K562 (cell line): ENCODE results near the gene UQCRC2. TPM values are rescaled to one million over a fixed set of nuclear protein-coding genes. Genes with fewer than 3 reads are reported as not detected.

Source experiments
- ATF3 ChIP-seq, 2 experiments: fragments of 450-650 bp in 1 of 2; sonication (generic) in 1 of 2; formaldehyde crosslinking in 1 of 2; IDR thresholded peaks in 1 of 2; conservative IDR thresholded peaks in 1 of 2; 2 replicates each; pipeline versions ENCODE4 v1.6.1 to v1.8.1; 2016 to 2023; ENCODE audit warnings: mild to moderate bottlenecking in 2 of 2, moderate library complexity in 2 of 2, inconsistent platforms in 1 of 2, missing genetic modification reagents in 1 of 2
- GMEB1 ChIP-seq: fragments of 250-450 bp; sonication (Bioruptor Pico); IDR thresholded peaks from 2 replicates; pipeline ENCODE4 v1.4.0; 2020; ENCODE audit warnings: mild to moderate bottlenecking
- HSF4 ChIP-seq: fragments of 250-450 bp; sonication (Bioruptor Pico); IDR thresholded peaks from 2 replicates; pipeline ENCODE4 v2.1.2; 2022; ENCODE audit warnings: mild to moderate bottlenecking, moderate library complexity, borderline replicate concordance
- MAFF ChIP-seq: IDR thresholded peaks from 2 replicates; pipeline ENCODE4 v1.6.1; 2012; ENCODE audit warnings: low read length, improper control_type of control experiment
- MEIS2 ChIP-seq: fragments of 450-650 bp; IDR thresholded peaks from 2 replicates; pipeline ENCODE4 v1.6.1; 2014; ENCODE audit warnings: mild to moderate bottlenecking; ENCODE audit not compliant: partially characterized antibody
- NFYB ChIP-seq: IDR thresholded peaks from 2 replicates; pipeline ENCODE4 v1.6.1; 2011; ENCODE audit warnings: mild to moderate bottlenecking, moderate library complexity; ENCODE audit not compliant: insufficient read length; ENCODE audit errors: extremely low read depth
- POLR2AphosphoS5 ChIP-seq: IDR thresholded peaks from 2 replicates; pipeline ENCODE4 v1.6.1; 2011; ENCODE audit warnings: mild to moderate bottlenecking, low read depth, low read length, moderate library complexity; ENCODE audit not compliant: control insufficient read depth, insufficient read depth
- RBM15 ChIP-seq: fragments of 200-400 bp; formaldehyde crosslinking; IDR thresholded peaks from 2 replicates; pipeline ENCODE4 v1.6.1; 2018; ENCODE audit warnings: mild to moderate bottlenecking, low read length, moderate library complexity; ENCODE audit not compliant: insufficient read depth
- RBM39 ChIP-seq: fragments of 200-400 bp; formaldehyde crosslinking; optimal IDR thresholded peaks from 2 replicates; pipeline ENCODE3; 2018; ENCODE audit warnings: low read depth, low read length
- RFX1 ChIP-seq: fragments of 450-650 bp; IDR thresholded peaks from 2 replicates; pipeline ENCODE4 v1.6.1; 2016; ENCODE audit warnings: mild to moderate bottlenecking, moderate library complexity
- TCF7 ChIP-seq: sonication (generic); IDR thresholded peaks from 2 replicates; pipeline ENCODE4 v1.6.1; 2016; ENCODE audit warnings: antibody characterized with exemption, borderline replicate concordance
- TOE1 ChIP-seq, 2 experiments: fragments of 450-650 bp in 1 of 2; sonication (generic) in 1 of 2; formaldehyde crosslinking in 1 of 2; IDR thresholded peaks; 2 replicates each; pipeline versions ENCODE4 v1.7.1 to v1.8.0; 2016 to 2022; ENCODE audit warnings: borderline replicate concordance in 2 of 2, mild to moderate bottlenecking in 2 of 2, antibody characterized with exemption in 1 of 2, inconsistent platforms in 1 of 2, low read depth in 1 of 2, missing genetic modification reagents in 1 of 2, moderate library complexity in 1 of 2
- ZBTB5 ChIP-seq: fragments of 450-650 bp; IDR thresholded peaks from 2 replicates; pipeline ENCODE4 v1.6.1; 2017; ENCODE audit warnings: antibody characterized with exemption
- ZNF134 ChIP-seq: fragments of 250-450 bp; sonication (Bioruptor Pico); conservative IDR thresholded peaks from 2 replicates; pipeline ENCODE4 v1.4.0; 2020
- ZNF174 ChIP-seq: fragments of 250-450 bp; sonication (Bioruptor Pico); IDR thresholded peaks from 2 replicates; pipeline ENCODE4 v1.4.0; 2020; ENCODE audit warnings: mild to moderate bottlenecking
- ZNF507 ChIP-seq: conservative IDR thresholded peaks from 2 replicates; pipeline ENCODE4 v1.6.1; 2017; ENCODE audit warnings: missing genetic modification characterization, missing compliant biosample characterization
- polyA plus RNA-seq, 8 experiments: library from polyadenylated mRNA; depleted of rRNA in 4 of 8; stranded (reverse) in 5 of 8; unstranded in 3 of 8; fragments of >200 nt; fragmentation: Nextera tagmentation in 2 of 8; fragmentation: Illumina TruSeq in 1 of 8; extraction: Ambion mirVana in 2 of 8; extraction: Trizol in 1 of 8; gene quantifications; 2 replicates each; pipeline versions ENCODE4 v1.2.1 to v1.2.3, GENCODE V29; 2011 to 2014; ENCODE audit warnings: inconsistent platforms in 1 of 8, missing spikeins in 1 of 8
- total RNA-seq, 7 experiments: library from RNA; depleted of rRNA in 6 of 7; stranded (reverse); fragments of >200 nt in 6 of 7; fragmentation: Illumina TruSeq in 2 of 7; extraction: Trizol in 2 of 7; gene quantifications; 2 replicates each; pipeline versions ENCODE4 v1.2.1 to v1.2.3, GENCODE V29; 2011 to 2021; ENCODE audit warnings: low replicate concordance in 1 of 7
- TF ChIP-seq, protein P1 (sequence below): fragments of 450-650 bp; conservative IDR thresholded peaks from 2 replicates; pipeline ENCODE4 v1.6.1; 2016; ENCODE audit warnings: missing genetic modification characterization, low read depth, mild to moderate bottlenecking, control low read depth, missing compliant biosample characterization
- TF ChIP-seq, protein P2 (sequence below): IDR thresholded peaks from 2 replicates; pipeline ENCODE4 v1.6.1; 2014; ENCODE audit warnings: antibody characterized with exemption

The UQCRC2 gene
- total and polyA plus RNA-seq, 9 of the 15 experiments (the other 6 are each of a cell fraction or from before 2014, with no cell fraction given), result 177 to 516 (median 319) TPM

DNA sequence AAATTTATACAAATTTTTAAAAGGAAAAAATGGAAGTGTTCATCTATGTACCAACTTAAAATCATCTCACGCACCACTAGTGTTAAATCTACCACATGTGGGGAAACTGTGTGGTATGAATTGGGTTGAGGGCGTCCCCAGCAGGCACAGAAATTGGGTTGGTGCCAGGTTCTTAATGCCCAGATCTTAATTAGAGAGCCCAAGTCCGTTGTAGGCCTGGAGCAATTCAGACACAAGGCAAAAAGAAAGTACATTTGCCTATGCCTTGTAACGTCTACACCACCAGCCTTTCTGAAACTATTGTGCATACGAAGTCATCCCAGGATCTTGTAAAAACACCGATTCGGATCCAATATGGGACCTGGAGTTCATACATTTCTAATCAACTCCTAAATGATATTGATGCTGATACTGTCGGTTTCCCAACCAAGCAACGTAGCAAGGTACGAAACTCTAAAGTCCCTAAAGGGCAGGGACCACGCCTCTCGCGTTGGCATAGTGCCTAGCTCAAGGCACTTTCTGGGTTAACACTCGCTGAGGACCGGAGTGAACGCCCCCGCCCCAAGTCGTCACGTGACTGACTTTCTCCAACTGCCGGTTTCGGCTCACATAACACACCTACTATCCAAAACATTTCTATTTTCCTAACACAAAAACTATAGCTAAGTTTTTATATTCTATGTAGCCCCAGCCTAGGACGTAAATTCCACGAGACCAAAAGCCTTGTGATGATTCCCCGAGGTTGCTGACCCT, 945 bp upstream of the UQCRC2 start (continued):
- TF ChIP-seq RBM39, result no peak
- no peak for TF ChIP-seq HSF4 (CRISPR knock-in tag)
- TF ChIP-seq ZNF507, result no peak
- no peak for TF ChIP-seq ATF3 (IDR thresholded peaks at IDR 0.05)
- no peak; the same call in 1 of the 2 replicates for TF ChIP-seq ATF3 (CRISPR knock-in tag; conservative IDR thresholded peaks at IDR 0.05)
- no peak for TF ChIP-seq POLR2AphosphoS5
- TF ChIP-seq GMEB1 (CRISPR knock-in tag), result no peak
- TF ChIP-seq, protein P1, sequence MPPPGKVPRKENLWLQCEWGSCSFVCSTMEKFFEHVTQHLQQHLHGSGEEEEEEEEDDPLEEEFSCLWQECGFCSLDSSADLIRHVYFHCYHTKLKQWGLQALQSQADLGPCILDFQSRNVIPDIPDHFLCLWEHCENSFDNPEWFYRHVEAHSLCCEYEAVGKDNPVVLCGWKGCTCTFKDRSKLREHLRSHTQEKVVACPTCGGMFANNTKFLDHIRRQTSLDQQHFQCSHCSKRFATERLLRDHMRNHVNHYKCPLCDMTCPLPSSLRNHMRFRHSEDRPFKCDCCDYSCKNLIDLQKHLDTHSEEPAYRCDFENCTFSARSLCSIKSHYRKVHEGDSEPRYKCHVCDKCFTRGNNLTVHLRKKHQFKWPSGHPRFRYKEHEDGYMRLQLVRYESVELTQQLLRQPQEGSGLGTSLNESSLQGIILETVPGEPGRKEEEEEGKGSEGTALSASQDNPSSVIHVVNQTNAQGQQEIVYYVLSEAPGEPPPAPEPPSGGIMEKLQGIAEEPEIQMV (tag), result peak; percentile 82
- TF ChIP-seq RFX1, result no peak; the same call in 1 of the 2 replicates
- no peak for TF ChIP-seq ZNF134
- TF ChIP-seq RBM15, result no peak
- 0 out of 2 replicates have a peak, but pooled peaks have one; percentile 53 for TF ChIP-seq ZBTB5
- TF ChIP-seq, protein P2, sequence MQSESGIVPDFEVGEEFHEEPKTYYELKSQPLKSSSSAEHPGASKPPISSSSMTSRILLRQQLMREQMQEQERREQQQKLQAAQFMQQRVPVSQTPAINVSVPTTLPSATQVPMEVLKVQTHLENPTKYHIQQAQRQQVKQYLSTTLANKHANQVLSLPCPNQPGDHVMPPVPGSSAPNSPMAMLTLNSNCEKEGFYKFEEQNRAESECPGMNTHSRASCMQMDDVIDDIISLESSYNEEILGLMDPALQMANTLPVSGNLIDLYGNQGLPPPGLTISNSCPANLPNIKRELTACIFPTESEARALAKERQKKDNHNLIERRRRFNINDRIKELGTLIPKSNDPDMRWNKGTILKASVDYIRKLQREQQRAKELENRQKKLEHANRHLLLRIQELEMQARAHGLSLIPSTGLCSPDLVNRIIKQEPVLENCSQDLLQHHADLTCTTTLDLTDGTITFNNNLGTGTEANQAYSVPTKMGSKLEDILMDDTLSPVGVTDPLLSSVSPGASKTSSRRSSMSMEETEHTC, result peak; percentile 73; the same call in 1 of the 2 replicates
- no peak for TF ChIP-seq ZNF174 (CRISPR knock-in tag)
- TF ChIP-seq MEIS2, result no peak
- no peak for TF ChIP-seq TCF7
- TF ChIP-seq MAFF, result no peak
- TF ChIP-seq NFYB, result no peak
- TF ChIP-seq TOE1 (IDR thresholded peaks at IDR 0.05; ENCODE audit: borderline replicate concordance), result peak; percentile 99
- TF ChIP-seq TOE1 (CRISPR knock-in tag; IDR thresholded peaks at IDR 0.05; ENCODE audit: borderline replicate concordance, low read depth), result no peak
